ENCODE measurements around the gene DNAH7.
A peak's percentile ranks its signal among the peaks of the same experiment; 100 is the strongest.

The DNAH7 gene

GRCh38 chr2:195857132-195857531 lies 211.5 kb downstream of the DNAH7 start:
- DNase-seq = no peak

GRCh38 chr2:195850764-195851163 lies 217.9 kb downstream of the DNAH7 start:
- no peak for DNase-seq

- DNase-seq = peak in 1 of 2 donors; percentile 4
Measured at GRCh38 chr2:195848119-195848899, 220.3 kb downstream of the DNAH7 start.

GRCh38 chr2:195842932-195843331 lies 225.7 kb downstream of the DNAH7 start:
- DNase-seq = no peak

GRCh38 chr2:195838002-195838401 lies 230.6 kb downstream of the DNAH7 start:
- no peak for DNase-seq

- no peak for DNase-seq
Measured at GRCh38 chr2:195836002-195836401, 232.6 kb downstream of the DNAH7 start.

GRCh38 chr2:195834836-195835235 lies 233.8 kb downstream of the DNAH7 start:
- no peak for DNase-seq

GRCh38 chr2:195830968-195831950 lies 237.4 kb downstream of the DNAH7 start:
- no peak for DNase-seq

- no peak for DNase-seq
Measured at GRCh38 chr2:195824478-195824877, 244.2 kb downstream of the DNAH7 start.

- no peak for DNase-seq
Measured at GRCh38 chr2:195823206-195823605, 245.4 kb downstream of the DNAH7 start.

- no peak for DNase-seq
Measured at GRCh38 chr2:195821566-195821932, 247.1 kb downstream of the DNAH7 start.

- no peak for DNase-seq
Measured at GRCh38 chr2:195820867-195821565, 247.6 kb downstream of the DNAH7 start.

GRCh38 chr2:195820373-195820772 lies 248.3 kb downstream of the DNAH7 start:
- no peak for DNase-seq

GRCh38 chr2:195819276-195819675 lies 249.4 kb downstream of the DNAH7 start:
- DNase-seq = no peak

- no peak for DNase-seq
Measured at GRCh38 chr2:195818526-195818925, 250.1 kb downstream of the DNAH7 start.

GRCh38 chr2:195818106-195818505 lies 250.5 kb downstream of the DNAH7 start:
- no peak for DNase-seq

- no peak for DNase-seq
Measured at GRCh38 chr2:195815083-195815482, 253.6 kb downstream of the DNAH7 start.

- DNase-seq = no peak
Measured at GRCh38 chr2:195813421-195813820, 255.2 kb downstream of the DNAH7 start.

- DNase-seq = no peak
Measured at GRCh38 chr2:195810340-195811098, 258.1 kb downstream of the DNAH7 start.

GRCh38 chr2:195808189-195808588 lies 260.4 kb downstream of the DNAH7 start:
- no peak for DNase-seq

- no peak for DNase-seq
Measured at GRCh38 chr2:195805283-195805976, 263.2 kb downstream of the DNAH7 start.

- no peak for DNase-seq
Measured at GRCh38 chr2:195795879-195796278, 272.8 kb downstream of the DNAH7 start.

All from stimulated activated CD4-positive, alpha-beta T cell treated with anti-CD3 and anti-CD28 coated beads, Interleukin-2, amount 100 ng/mL, for 24 hours (primary cell).